Measurements from ENCODE around the gene DPP8.

Gene DPP8

DNA sequence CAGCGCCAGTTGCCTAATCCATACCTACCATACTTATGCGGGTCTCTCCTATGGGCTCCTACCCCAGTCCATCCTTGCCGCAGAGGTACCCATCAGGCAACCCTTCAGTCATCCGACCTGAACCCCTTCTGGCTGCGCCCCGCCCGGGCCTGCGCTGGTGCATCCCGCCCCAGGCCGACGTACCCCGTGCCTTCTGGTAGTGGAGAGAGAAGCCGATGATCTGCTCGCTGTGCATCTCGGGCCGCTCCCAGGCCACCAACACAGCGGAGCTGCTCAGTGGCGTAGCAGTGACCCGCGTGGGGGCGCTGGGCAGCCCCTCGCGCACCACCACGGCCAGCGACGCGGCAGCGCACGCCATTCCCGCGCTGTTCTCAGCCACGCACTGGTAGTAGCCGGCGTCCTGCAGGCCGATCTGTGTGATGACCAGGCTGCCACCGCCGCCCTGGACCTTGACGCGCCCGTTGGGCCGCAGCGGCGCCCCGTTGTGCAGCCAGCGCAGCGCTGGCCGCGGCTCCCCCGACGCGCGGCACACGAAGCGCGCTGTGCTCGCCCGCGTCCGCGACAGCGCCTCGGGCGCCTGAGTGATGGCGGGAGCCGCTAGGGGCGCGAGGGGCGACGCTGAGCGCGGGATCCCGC lies 121.8 kb downstream of the DPP8 start:
- Mint-ChIP-seq H3K36me3 (ENCODE audit: low read depth) (no peaks in the 10 kb centered on the region), H3K27me3 (peaks cover 76% of the 10 kb centered on the region), H3K4me1 (ENCODE audit: low read depth) (peaks cover 9% of the 10 kb centered on the region), H3K9me3 (no peaks in the 10 kb centered on the region), H3K4me3 (no peak overlapping the region), H3K27ac (no peak overlapping the region)
- no peak for DNase-seq

GRCh38 chr15:65394936-65395335 lies 122.6 kb downstream of the DPP8 start:
- H3K9me3 Mint-ChIP-seq: no peaks in the 10 kb centered on the region
- H3K27me3 Mint-ChIP-seq: peaks cover 72% of the 10 kb centered on the region
- H3K36me3 Mint-ChIP-seq (ENCODE audit: low read depth): no peaks in the 10 kb centered on the region
- no peak for DNase-seq
- no peak overlapping the region for H3K27ac Mint-ChIP-seq
- peaks cover 9% of the 10 kb centered on the region for H3K4me1 Mint-ChIP-seq (ENCODE audit: low read depth)
- no peak overlapping the region for H3K4me3 Mint-ChIP-seq

- peaks cover 68% of the 10 kb centered on the region for H3K27me3 Mint-ChIP-seq
- DNase-seq: no peak
- peaks cover 9% of the 10 kb centered on the region for H3K4me1 Mint-ChIP-seq (ENCODE audit: low read depth)
- no peaks in the 10 kb centered on the region for H3K36me3 Mint-ChIP-seq (ENCODE audit: low read depth)
- H3K4me3 Mint-ChIP-seq: no peak overlapping the region
- no peak overlapping the region for H3K27ac Mint-ChIP-seq
- no peaks in the 10 kb centered on the region for H3K9me3 Mint-ChIP-seq
Observed at GRCh38 chr15:65394280-65394789, 123.2 kb downstream of the DPP8 start.

GRCh38 chr15:65393557-65393956 lies 123.9 kb downstream of the DPP8 start:
- no peak overlapping the region for H3K4me3 Mint-ChIP-seq
- H3K27ac Mint-ChIP-seq: no peak overlapping the region
- peaks cover 9% of the 10 kb centered on the region for H3K4me1 Mint-ChIP-seq (ENCODE audit: low read depth)
- no peaks in the 10 kb centered on the region for H3K9me3 Mint-ChIP-seq
- no peaks in the 10 kb centered on the region for H3K36me3 Mint-ChIP-seq (ENCODE audit: low read depth)
- peaks cover 62% of the 10 kb centered on the region for H3K27me3 Mint-ChIP-seq
- no peak for DNase-seq

GRCh38 chr15:65393091-65393490 lies 124.4 kb downstream of the DPP8 start:
- Mint-ChIP-seq H3K27ac (no peak overlapping the region), H3K36me3 (ENCODE audit: low read depth) (no peaks in the 10 kb centered on the region), H3K9me3 (no peaks in the 10 kb centered on the region), H3K4me1 (ENCODE audit: low read depth) (peaks cover 9% of the 10 kb centered on the region), H3K27me3 (peaks cover 59% of the 10 kb centered on the region), H3K4me3 (no peak overlapping the region)
- DNase-seq: no peak
